ENCODE measurements around the gene AADACL4. TPM values are rescaled to one million over a fixed set of nuclear protein-coding genes. Genes with fewer than 3 reads are reported as not detected.

The AADACL4 gene
- total and polyA plus RNA-seq, 9 of the 15 experiments (the other 6 are each of a cell fraction or from before 2014, with no cell fraction given): not detected

DNA sequence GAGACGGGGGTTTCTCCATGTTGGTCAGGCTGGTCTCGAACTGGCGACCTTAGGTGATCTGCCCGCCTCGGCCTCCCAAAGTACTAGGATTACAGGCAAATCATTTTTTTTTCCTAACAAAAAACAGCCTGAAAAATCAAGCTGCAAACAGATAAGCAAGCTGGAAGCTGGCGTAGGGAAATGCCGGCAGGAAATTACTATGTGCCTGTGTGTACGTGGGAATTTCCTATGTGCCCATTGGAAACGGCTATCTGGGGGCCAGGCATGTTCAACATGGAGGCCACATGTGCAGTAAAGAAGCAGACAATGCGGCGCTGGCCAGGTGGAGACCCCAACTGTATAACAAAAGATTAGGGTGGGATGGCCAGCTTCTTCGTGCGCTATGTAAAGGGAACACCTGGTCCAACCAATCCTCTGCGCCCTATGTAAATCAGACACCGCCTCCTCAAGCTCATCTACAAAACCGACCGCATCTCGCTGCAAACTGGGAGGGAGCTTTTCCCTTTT, 9.1 kb upstream of the AADACL4 start:
- peak; percentile 68 for ATAC-seq
- no peaks in the 10 kb centered on the region for H4K20me1 ChIP-seq (replicated peaks; ENCODE audit: control insufficient read depth, insufficient read depth, low read length)
- H3K27ac ChIP-seq (ENCODE audit: extremely low read depth, low read depth, low read length): no peak overlapping the region
- H3K27me3 ChIP-seq (ENCODE audit: control insufficient read depth in 2 of 2, insufficient read depth in 2 of 2, low read length in 2 of 2): peaks cover 2 to 14% of the 10 kb centered on the region in 2 experiments; a peak in 2 of 5 replicates
- H3K4me1 ChIP-seq (replicated peaks in 1 of 2; ENCODE audit: control insufficient read depth in 2 of 2, insufficient read depth in 2 of 2, low read length in 2 of 2): peaks cover 3 to 11% of the 10 kb centered on the region in 2 experiments; a peak in 4 of 5 replicates
- H3K9me1 ChIP-seq (ENCODE audit: control insufficient read depth, insufficient read depth, low read length): no peaks in the 10 kb centered on the region
- no peaks in the 10 kb centered on the region for H3K36me3 ChIP-seq (ENCODE audit: control insufficient read depth, insufficient read depth, low read length)
- in situ Hi-C loops (cut with MboI) (no loop called here), intact Hi-C loops (cut with micrococcal nuclease) (no loop called here)
- H3K4me2 ChIP-seq (ENCODE audit: insufficient read depth, low read length): peak overlapping the region; percentile 37
- 0 out of 2 replicates have a peak, but pooled peaks cover 6% of the 10 kb centered on the region for H3K9me3 ChIP-seq (replicated peaks; ENCODE audit: control insufficient read depth, insufficient read depth, low read depth, low read length)
- CTCF ChIA-PET (ENCODE audit: low intra/inter-chr PET ratio): interaction anchor here (0.5 kb wide), 1 partner anchor 16 kb away, joined by 3 read pairs; no protein-coding TSS in a partner anchor
- POLR2A ChIA-PET: interaction anchor here (0.6 to 1.2 kb wide), 5 partner anchors 11 to 334 kb away, joined by 3 read pairs; partner anchors contain the start of gene DHRS3
- no peak overlapping the region; a peak in 1 of 4 replicates for H3K9ac ChIP-seq (ENCODE audit: insufficient read depth in 1 of 2, low read depth in 2 of 2, low read length in 2 of 2)
- peak in 2 of 4 experiments; percentile 44 to 47 for DNase-seq (ENCODE audit: extremely low read depth in 1 of 4, low spot score in 3 of 4)
- FAIRE-seq: peak; percentile 32
- peak overlapping the region; percentile 78 for H2AFZ ChIP-seq (ENCODE audit: low read depth, low read length)
- WGBS (ENCODE audit: insufficient coverage, low coverage, missing lambda C conversion rate): 37% methylated on average over 18 of the region's 18 CpGs
- BruUV-seq (replicated peaks): no TSS peak
- TF ChIP-seq, protein P1, sequence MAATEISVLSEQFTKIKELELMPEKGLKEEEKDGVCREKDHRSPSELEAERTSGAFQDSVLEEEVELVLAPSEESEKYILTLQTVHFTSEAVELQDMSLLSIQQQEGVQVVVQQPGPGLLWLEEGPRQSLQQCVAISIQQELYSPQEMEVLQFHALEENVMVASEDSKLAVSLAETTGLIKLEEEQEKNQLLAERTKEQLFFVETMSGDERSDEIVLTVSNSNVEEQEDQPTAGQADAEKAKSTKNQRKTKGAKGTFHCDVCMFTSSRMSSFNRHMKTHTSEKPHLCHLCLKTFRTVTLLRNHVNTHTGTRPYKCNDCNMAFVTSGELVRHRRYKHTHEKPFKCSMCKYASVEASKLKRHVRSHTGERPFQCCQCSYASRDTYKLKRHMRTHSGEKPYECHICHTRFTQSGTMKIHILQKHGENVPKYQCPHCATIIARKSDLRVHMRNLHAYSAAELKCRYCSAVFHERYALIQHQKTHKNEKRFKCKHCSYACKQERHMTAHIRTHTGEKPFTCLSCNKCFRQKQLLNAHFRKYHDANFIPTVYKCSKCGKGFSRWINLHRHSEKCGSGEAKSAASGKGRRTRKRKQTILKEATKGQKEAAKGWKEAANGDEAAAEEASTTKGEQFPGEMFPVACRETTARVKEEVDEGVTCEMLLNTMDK (IDR thresholded peaks at IDR 0.05; ENCODE audit: borderline replicate concordance, insufficient read depth, low read depth, low read length, poor library complexity, severe bottlenecking): no peak
- TF ChIP-seq ERF (CRISPR knock-in tag; IDR thresholded peaks at IDR 0.05): no peak
- no peak for TF ChIP-seq FIP1L1 (IDR thresholded peaks at IDR 0.05; ENCODE audit: low read depth, low read length, poor library complexity, severe bottlenecking)
- no peak for TF ChIP-seq HMG20A (CRISPR knock-in tag; conservative IDR thresholded peaks at IDR 0.05)
- TF ChIP-seq SMARCE1 (IDR thresholded peaks at IDR 0.05): no peak
- TF ChIP-seq MLLT1 (IDR thresholded peaks at IDR 0.05): no peak
- no peak for TF ChIP-seq NUFIP1 (IDR thresholded peaks at IDR 0.05; ENCODE audit: partially characterized antibody)
- TF ChIP-seq CBFB (CRISPR knock-in tag; IDR thresholded peaks at IDR 0.05): no peak
- TF ChIP-seq, protein P2, sequence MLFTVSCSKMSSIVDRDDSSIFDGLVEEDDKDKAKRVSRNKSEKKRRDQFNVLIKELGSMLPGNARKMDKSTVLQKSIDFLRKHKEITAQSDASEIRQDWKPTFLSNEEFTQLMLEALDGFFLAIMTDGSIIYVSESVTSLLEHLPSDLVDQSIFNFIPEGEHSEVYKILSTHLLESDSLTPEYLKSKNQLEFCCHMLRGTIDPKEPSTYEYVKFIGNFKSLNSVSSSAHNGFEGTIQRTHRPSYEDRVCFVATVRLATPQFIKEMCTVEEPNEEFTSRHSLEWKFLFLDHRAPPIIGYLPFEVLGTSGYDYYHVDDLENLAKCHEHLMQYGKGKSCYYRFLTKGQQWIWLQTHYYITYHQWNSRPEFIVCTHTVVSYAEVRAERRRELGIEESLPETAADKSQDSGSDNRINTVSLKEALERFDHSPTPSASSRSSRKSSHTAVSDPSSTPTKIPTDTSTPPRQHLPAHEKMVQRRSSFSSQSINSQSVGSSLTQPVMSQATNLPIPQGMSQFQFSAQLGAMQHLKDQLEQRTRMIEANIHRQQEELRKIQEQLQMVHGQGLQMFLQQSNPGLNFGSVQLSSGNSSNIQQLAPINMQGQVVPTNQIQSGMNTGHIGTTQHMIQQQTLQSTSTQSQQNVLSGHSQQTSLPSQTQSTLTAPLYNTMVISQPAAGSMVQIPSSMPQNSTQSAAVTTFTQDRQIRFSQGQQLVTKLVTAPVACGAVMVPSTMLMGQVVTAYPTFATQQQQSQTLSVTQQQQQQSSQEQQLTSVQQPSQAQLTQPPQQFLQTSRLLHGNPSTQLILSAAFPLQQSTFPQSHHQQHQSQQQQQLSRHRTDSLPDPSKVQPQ (CRISPR knock-in tag; IDR thresholded peaks at IDR 0.05; ENCODE audit: borderline replicate concordance): no peak
- TF ChIP-seq ATF7 (IDR thresholded peaks at IDR 0.05): no peak
- no peak for TF ChIP-seq GTF2E2 (tag; IDR thresholded peaks at IDR 0.05)
- TF ChIP-seq CBFA2T2 (conservative IDR thresholded peaks at IDR 0.05): no peak
- no peak for TF ChIP-seq PHB (CRISPR knock-in tag; IDR thresholded peaks at IDR 0.05)
- TF ChIP-seq, protein P3, sequence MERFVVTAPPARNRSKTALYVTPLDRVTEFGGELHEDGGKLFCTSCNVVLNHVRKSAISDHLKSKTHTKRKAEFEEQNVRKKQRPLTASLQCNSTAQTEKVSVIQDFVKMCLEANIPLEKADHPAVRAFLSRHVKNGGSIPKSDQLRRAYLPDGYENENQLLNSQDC (CRISPR knock-in tag; IDR thresholded peaks at IDR 0.05): no peak
- H3K4me3 ChIP-seq: no peak overlapping the region
- no peaks in the 10 kb centered on the region for H3K79me2 ChIP-seq (ENCODE audit: control insufficient read depth, insufficient read depth, low read length)

All from K562 (cell line).